Body of pancreas (tissue), 4 donors: ENCODE results near the gene PRC1.

Experiments
- CTCF ChIP-seq, 7 experiments: fragments of 450-650 bp in 4 of 7; fragments of 200-600 bp in 3 of 7; sonication (generic) in 3 of 7; IDR thresholded peaks; one replicate each; pipeline ENCODE4 v1.5.1; 2016 to 2019; ENCODE audit warnings: antibody characterized with exemption in 7 of 7
- POLR2A ChIP-seq, 3 donors: fragments of 450-650 bp; IDR thresholded peaks; one replicate each; pipeline ENCODE4 v1.6.1; 2016; ENCODE audit warnings: antibody characterized with exemption in 3 of 3, mild to moderate bottlenecking in 2 of 3

GRCh38 chr15:90962021-90962420 lies 32.3 kb downstream of the PRC1 start:
- TF ChIP-seq POLR2A (IDR thresholded peaks at IDR 0.05), result no peak
- no peak for TF ChIP-seq CTCF (IDR thresholded peaks at IDR 0.05)
